ENCODE data around the gene VPS8.
"Not testable (repeated sequence)": the region's sequence is repeated elsewhere in the genome, so short reads cannot be mapped to it uniquely, and the experiment has no call there.

VPS8 gene

DNA sequence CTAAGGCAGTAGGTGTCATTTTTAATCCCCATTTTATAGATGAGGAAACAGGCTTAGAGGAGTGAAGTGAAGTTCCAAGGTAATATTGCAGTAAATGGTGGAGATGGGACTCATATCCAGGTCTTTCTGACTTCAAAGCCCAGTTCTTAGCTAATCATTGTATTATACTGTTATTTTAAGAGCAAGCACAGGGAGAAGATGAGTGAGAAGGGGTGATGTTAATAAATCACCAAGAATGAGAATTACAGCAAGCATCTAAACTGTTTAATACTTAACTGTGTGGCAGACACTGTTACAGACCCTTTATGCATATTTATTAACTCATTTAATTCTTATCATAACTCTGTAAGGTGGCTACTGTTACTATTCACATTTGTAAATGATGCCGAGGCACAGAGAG lies 61.2 kb downstream of the VPS8 start:
- no peak for DNase-seq

GRCh38 chr3:184874709-184875644 lies 63.0 kb downstream of the VPS8 start:
- DNase-seq: no peak

- DNase-seq: no peak
Measured at GRCh38 chr3:184880276-184881019, 68.5 kb downstream of the VPS8 start.

- no peak for DNase-seq
Measured at GRCh38 chr3:184884359-184885017, 72.5 kb downstream of the VPS8 start.

- DNase-seq: no peak
Measured at GRCh38 chr3:184885112-184885511, 73.1 kb downstream of the VPS8 start.

- no peak for DNase-seq
Measured at GRCh38 chr3:184887574-184887973, 75.6 kb downstream of the VPS8 start.

- no peak for DNase-seq
Measured at GRCh38 chr3:184889312-184889904, 77.4 kb downstream of the VPS8 start.

- no peak for DNase-seq
Measured at GRCh38 chr3:184894051-184894450, 82.1 kb downstream of the VPS8 start.

- no peak for DNase-seq
Measured at GRCh38 chr3:184895350-184895749, 83.4 kb downstream of the VPS8 start.

DNA sequence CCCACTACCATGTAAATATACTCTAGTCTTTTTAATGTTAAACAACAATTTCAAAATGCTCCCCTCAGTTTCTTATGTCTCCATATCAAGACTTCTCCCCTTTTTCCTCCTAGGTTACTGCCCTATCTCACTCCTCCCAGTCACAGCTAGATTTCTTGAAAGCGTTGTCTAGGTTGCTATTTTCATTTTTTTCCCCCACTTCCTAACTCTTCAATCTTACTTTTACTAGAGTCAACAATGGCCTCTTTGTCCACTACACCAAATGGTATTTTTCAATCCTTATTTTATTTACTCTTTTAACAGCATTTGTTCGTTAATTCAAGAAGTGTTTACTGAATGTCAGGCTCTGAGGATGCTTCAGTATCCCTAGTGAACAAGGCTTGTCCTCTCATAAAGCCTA lies 84.4 kb downstream of the VPS8 start:
- DNase-seq: no peak

GRCh38 chr3:184899953-184900595 lies 88.1 kb downstream of the VPS8 start:
- no peak for DNase-seq

GRCh38 chr3:184907031-184907430 lies 95.1 kb downstream of the VPS8 start:
- DNase-seq: not testable (repeated sequence)

DNA sequence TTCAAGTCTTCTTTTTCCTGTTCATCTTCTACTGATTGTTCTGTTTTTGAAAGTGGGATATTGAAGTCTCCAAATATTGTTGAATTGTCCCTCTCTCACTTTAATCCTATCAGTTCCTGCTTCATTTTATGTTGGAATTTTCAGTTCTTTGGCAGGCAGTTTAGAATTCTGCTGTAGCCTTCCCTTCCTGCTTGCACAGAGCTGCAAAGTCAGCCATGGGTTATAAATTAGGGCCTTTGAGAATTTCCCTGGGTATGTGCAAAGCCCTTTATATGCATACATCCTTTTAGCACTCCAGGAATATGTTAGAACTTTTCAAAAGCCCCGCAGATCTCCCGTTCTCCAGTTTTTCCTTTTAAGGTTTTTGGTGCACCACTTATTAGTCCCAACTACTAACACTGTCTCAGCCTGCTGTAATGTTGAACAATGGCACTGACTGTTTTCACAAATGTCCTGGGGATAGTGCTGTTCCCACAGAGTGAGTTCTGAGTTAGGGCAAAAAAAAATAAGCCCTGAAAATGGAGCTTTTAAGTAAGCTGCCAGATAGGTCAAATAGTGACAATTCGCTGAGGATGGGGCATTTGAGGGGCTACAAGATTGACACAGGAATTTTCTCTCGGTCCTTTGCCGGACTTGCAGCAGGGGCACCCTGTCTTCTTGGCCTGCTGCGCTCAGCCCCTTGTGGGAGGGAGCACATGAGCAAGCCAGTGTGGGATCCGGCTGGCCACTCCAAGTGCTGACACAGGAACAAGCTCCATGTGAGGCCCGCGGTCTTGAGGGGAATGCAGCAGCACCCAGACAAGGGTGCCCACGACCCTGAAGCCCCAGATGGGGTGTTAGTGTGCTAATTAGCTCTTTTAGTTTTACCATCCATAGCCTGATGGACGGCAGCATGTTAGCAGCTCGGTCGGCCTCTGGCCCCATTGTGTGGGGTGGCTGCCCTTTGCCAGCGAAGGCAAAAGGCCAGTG lies 96.0 kb downstream of the VPS8 start:
- no peak for DNase-seq

DNA sequence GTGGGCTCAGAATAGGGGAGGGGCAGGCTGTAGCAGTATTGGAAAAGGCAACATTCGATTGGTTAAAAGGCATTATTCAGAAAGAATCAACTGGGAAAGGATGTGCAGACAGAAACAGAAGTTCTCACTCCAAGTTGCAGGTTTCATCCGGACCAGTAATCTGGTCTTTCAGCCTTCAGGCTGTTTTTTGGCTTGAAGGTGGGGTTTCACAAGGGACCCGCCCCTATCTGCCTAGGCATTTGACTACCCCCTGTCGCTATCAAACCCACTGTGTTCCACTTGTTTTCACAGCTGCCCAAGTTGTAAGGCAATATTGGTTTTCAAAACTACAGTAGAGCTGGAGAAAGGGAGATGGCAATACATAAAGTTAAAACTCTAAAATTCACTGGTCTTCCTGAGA lies 96.9 kb downstream of the VPS8 start:
- DNase-seq: no peak

- DNase-seq: no peak
Measured at GRCh38 chr3:184910664-184911063, 98.7 kb downstream of the VPS8 start.

- DNase-seq: no peak
Measured at GRCh38 chr3:184911570-184911969, 99.6 kb downstream of the VPS8 start.

DNA sequence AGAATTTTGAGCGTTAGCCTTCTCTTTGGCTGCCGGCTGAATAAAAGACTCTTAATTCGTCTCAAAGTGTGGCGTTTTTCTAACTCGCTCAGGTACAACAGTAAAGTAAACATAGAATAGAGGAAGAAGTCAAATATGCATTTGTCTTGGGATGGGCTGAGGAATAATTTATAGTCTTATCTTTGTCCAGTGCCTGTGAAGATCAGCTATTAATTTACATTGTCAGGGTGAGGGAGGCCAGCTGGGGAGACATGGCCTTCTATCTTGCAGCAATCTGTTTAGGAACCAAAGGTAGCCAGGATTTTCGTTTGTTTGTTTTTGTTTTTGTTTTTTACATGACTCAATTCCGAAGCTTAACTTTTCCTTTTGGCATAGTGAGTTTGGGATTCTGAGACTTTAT lies 100.2 kb downstream of the VPS8 start:
- DNase-seq: no peak

DNA sequence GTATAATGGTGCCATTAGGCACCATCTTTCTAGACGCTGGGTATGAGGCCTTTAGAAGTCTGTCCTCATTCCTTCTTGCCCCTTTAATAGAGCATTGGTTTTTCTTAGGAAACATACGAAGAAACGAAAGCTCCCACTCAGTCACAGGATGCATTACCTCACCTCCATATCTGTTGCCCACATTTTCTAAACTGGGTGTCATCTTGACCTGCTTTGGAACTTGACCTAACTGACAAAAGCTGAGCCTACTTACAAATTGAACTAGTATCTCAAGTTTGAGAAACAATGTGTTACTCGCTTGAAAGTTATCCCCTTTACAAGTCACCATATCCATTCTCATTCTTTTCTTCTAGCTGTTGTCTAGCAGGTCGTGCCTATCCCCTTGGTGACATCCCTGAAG lies 102.7 kb downstream of the VPS8 start:
- no peak for DNase-seq

GRCh38 chr3:184918750-184919149 lies 106.8 kb downstream of the VPS8 start:
- no peak for DNase-seq

DNA sequence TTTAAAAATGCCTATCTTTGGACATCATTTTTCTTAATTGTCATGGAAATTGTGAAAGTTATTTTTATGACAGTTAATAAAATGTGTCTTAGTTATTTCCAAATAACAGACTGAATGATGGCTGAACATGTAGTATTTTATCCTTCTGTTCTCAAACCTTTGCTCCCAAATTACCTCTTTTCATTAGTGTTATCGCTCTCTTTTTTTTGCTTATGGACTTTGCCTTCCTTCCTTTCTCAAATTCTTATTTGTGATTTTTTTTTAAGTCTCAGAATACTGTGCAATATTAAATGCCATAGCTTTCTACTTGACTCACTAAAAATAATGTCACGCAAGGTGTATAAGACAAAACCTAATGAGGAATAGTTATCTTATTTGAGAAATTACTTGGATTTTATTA lies 107.7 kb downstream of the VPS8 start:
- DNase-seq: no peak

- no peak for DNase-seq
Measured at GRCh38 chr3:184924547-184924946, 112.6 kb downstream of the VPS8 start.
